Measurements from ENCODE around the gene B3GNT5.

Gene B3GNT5

DNA sequence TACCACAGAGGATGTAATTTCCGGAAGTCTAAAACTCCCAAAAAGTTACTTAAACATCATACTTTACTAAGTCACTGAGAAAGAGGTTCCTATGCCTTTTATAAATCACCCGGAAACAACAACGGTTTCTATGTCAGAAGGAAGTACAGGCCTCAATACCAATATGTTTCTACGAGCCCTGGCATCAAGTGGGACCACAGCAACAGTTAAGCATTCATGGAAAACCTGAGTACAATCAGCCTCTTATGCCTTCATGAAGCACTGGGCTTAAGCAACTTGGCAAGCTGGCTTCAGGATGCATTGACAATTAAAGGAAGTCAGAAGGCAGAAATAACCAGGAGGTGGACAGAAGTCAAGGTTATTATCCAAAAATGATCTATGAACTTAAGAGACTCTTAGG, 19.1 kb upstream of the B3GNT5 start:
- no peak for DNase-seq

DNA sequence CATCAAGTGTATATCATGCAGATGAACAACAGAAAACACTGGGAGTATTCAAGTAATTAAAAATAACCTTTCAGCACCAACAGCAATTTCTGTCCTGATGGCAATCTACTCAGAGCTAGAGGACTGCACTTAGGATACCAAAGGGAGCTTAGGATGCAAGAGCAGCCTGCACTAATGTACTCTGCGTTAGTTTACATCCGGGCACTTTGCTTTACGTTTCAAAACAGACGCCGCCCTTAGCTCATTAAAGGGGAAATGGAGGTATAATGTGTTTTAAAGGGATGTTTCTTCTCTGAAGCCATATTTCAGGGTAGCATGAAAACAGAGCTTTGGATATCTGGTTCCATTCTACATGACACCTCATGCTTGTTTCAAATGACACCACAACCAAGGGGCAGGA, 14.0 kb upstream of the B3GNT5 start:
- DNase-seq = no peak

DNA sequence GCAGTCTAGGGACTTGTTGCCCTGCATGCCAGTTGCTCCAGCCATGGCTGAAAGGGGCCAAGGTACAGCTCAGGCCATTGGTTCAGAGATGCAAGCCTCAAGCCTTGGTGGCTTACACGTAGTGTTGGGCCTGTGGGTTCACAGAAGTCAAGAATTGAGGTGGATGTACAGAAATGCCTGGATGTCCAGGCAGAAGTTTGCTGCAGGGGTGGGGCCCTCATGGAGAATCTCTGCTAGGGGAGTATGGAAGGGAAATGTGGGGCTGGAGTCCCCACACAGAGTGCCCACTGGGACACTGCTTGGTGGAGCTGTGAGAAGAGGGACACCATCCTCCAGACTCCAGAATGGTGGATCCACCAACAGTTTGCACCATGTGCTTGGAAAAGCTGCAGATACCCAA, 10.6 kb upstream of the B3GNT5 start:
- DNase-seq = no peak

DNA sequence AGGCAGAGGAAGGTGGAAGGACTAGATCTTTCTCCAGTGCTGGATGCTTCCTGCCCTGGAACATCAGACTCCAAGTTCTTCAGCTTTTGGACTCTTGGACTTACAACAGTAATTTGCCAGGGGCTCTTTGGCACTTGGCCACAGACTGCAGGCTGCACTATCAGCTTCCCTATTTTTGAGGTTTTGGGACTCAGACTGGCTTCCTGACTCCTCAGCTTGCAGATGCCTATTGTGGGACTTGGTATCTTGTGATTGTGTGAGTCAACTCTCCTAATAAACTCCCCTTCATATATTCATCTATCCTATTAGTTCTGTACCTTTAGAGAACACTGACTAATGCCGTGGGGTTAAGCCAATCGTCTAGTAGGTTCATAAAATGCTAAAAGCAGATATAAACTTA, 8.8 kb upstream of the B3GNT5 start:
- DNase-seq = no peak

DNA sequence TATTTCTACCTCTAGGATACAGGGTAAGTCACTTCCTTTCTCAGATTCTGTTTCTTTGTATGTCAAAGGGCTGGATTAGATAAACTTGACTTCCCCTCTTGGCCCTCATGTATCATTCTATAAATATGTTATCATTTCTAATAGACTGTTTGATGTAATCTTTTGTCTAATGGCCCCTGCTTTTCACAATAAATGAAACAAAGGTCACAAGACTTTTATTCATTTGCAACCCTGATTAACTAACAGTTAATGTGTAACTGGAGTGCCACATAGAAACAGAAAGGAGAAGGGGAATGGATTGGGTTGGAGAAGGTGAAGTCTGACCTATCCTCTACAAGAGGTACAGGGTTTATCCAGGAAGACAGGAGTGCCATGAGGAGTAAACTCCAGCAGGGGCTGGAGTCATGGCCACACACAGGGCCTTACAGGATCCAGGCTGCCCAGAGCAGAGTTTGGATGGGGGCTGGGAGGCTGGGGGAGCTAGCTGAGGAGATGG, 8.0 kb upstream of the B3GNT5 start:
- DNase-seq = no peak

DNA sequence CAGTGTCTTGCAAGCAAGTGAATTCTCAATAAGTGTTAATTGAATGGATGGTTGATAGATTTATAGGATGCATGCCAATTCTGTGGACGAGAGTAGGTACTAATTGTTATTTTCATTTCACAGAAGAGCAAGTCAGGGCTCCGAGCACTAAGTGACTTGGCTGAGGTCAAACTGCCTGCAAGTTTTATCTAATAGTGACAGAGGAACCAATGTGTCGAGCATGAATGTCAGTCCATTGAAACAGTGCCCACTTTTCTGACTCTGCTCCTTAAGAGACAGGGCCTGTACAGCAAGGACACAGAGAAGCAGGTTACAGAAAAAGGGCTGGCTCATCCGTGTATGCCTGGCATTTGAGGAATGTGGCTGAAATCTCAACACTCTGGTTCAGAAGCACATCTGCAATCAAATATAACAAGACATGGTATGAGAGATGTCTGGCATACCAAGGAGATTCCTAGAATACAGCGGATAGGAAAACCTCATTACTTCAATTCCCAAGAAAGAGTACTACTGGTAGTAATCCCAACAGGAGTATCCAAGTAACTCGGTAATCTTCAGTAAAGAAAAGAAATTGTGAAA, 6.0 kb upstream of the B3GNT5 start:
- DNase-seq = no peak

DNA sequence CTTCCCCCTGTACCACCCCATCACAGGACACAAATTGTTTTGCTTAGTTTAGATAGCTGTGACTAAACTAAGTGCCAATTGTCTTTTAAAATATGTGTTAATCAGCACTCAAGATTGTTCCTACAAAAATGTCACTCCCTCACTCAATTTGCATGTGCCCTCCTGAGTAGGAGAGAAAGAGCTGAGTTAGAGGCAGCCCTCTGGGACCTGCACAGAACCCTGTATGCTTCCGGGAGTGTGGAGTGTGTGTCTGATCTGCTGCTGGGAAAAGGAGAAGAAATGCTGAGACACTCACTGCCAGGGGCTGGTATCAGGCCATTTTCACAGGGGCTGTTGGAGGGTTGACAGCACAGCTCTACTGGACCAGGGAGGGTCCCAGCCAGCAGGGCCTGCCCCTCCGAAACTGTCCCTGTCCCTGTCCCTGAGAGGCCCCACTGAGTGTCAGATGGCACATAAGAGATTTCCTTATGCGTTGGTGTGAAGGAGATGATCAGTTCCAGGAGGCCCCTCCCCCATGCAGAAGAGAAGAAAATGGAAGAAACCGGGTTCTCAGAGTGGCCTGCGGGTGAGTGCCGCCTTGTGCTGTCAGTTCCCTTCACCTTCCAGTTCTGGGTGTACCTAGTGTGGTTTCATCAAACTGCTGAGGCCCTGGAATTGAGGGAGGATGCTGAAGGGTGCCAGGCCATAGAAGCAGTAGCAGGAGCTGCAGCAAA, 3.9 kb upstream of the B3GNT5 start:
- DNase-seq = no peak

DNA sequence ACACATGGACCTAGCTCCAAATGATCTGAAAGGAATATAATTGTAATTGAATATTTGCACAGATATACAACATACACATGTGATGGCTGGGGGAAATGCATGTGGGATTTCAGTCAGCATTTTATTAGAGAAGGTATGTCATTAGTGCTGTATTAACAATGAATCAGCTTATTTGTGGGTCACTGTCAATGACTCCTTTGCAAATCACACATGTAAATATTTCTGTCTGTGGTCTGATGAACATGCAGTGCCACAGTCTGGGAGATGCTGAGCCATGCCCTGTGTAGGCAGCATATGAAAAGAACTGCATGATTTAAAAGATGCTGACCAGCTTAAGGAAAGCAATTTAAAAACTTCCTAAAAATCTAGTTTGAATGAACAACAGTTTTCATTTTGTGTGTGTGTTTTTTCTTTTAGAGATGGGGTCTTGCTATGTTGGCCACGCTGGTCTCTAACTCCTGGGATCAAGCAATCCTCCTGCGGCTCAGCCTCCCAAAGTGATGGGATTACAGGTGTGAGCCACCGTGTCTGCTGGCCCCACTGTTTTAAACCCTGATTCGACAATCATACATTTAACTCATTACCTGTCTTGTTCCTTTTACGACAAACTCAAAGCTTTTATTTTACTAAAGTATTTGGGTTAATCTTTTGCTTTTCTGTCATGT, 803 bp upstream of the B3GNT5 start:
- DNase-seq = no peak

DNA sequence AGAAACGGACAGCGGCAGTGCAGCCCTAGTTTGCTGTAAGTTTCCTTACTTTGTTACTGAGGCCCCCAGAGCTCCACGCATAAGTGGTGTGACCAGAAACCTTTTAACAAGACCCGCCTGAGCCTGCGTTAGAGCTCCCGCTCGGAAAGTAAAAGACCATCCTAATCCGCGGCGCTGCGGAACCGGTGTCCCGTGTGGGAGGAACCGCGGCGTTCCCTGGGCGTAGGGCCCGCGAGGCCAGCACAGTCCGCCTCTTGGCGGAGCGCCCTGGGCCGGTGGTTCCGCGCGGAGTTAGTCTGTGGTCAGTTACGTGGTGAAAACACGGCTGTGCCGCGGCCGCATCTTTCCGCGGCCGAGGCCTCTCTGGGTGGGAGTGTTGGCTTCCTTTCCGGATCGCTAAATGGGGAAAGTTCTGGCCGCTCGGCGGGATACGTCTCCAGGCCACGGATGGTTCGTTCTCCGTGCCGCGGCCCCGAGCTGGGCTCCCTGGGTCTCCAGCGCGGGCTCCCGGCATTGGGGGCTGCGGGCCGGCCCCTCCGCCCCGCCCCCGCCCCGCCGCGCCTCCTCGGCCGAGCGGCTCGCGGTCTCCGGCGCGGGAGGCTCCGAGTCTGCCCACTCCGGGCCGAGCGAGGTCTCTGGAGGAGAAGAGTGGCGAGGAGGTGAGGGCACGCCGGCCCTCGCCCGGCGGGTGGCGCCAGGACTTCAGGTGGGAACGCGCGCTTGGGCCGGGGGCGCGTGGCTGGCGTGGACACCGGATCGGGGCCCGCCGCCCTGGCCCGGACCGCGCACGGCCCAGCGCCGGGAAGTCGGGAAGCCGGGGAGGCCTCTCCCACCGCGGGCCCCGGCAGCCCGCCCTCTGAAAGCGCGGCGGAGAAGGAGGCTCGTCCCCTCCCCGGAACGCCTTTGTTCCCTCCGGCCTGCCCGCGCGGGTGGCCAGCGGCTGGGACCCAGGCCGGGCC, 754 bp downstream of the B3GNT5 start:
- DNase-seq = peak; percentile 25

DNA sequence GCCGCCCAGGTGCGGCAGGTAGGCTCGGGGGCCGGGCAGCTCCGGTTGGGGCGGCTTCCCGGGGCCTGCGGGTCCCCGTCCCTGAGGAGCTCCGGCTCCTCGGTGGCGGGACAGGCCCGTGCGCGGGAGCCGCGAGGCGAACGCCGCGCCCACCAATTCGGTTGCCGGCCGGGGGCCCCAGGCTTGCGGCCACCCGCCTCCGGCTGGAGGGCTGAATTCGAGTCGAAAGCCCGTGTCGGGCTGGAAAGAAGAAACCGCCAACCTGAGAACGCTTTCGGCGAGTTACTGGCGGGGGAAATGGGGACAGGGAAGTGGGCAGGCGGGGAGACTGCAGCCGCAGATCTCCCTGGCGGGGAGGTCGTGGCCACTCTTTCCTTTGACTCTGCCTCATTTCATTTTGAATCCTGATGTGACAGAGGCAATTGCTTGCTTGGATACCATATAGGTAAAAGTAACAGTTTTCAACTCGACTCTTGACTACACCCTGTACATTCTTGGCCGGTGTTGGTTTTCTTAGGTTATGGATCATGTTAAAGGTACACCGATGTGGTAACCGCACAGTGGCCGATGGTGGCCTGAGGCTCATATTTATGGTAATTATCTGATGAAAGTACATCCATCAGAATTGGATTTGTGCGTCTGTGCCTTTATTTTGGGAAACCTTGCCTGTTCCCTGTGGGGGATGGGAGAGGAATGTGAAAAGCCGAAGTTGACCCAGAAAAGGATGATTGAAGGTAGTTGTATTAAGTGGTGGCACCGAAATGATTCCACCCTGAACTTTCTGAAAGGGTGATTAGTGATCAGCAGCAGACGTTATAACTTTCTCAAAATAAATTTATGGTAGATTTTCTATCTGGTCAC, 1.7 kb downstream of the B3GNT5 start:
- peak; percentile 9 for DNase-seq

DNA sequence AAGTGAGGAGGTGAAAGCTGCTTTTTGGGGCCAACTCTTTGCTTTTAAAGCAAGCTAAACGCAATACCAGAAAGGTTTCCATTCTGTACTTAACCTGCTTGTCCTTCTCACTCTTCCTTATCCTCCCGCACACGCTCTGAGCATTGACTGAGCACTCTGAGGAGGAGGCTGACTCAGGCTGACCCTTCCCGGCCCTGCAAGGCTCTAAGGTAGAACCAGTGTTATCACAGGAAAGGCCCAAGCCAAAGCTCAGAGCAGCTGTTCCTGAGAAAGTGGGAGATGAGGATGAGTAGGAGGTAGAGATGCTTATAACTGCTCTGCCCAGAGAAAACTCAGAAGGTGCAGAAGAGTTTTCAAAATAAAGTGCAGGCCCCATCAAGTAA, 2.3 kb downstream of the B3GNT5 start:
- no peak for DNase-seq

DNA sequence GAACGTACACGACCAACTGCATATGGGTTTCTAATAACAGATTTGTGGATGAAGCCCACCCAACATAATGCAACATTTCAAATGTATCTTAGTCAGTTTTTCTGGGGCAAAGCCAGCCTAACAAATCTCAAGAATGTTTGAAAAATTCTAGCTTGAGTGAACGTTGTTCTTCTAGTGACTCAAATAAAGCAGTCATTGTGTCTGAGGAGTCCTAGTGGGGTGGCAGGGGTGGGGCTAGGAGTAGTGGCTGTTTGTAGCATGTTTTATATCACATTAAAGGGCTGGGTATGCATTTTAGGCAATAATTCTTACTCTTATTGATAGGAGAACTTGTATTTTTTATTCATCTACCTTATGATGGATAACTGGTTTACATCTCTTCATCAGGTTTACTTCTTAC, 6.0 kb downstream of the B3GNT5 start:
- DNase-seq = no peak

DNA sequence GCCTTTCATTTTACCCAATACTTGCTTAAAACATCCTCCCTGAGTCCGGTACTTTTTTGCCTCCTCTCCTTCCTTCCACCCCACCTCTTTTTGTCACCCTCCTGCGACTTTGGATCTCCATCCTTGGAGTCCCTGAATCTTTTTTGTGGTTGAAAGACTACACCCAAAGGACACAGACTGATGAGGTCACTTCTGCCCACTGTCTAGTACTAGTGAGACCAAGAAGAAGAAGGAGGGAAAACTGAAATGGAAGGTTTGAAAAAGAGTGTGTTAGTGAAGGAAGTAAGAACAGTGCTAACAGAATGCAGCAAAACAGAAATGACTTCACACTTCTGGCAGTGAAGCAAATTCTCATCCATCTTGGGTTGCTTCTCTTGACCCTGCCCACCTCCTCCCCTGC, 6.6 kb downstream of the B3GNT5 start:
- DNase-seq = no peak

DNA sequence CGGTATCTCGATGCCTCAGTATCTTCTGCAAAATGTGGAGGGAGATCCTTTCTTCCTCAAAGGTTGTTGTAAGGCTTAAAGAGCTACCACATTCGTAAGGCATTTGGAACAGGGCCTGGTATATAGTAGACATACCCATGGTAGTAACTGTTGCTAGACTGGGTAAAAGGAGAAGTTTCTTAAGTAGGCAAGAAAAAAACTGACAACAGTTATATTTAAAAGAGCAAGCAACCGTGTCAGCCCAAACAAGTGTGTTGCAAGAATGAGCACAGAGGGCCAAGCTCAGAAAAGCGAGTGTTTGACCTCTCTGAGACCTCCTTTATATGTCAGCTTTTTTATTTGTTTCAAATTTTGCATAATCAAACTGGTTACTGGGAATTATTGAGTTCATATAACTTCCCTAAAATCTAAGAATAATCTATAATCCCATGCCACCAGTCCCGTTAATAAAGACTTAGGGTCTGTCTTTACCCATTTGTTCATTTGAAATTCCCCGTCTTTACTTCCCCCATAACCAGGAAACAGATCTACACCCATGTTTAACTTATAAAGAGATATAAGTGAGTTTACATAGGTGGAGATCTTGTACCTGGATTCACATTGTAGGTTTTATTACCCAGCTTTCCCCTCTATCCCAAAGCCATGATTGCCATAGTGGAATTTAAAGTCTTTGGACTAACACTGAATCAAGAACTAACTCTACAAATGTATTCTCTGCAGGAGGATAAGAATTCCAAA, 7.3 kb downstream of the B3GNT5 start:
- no peak for DNase-seq

DNA sequence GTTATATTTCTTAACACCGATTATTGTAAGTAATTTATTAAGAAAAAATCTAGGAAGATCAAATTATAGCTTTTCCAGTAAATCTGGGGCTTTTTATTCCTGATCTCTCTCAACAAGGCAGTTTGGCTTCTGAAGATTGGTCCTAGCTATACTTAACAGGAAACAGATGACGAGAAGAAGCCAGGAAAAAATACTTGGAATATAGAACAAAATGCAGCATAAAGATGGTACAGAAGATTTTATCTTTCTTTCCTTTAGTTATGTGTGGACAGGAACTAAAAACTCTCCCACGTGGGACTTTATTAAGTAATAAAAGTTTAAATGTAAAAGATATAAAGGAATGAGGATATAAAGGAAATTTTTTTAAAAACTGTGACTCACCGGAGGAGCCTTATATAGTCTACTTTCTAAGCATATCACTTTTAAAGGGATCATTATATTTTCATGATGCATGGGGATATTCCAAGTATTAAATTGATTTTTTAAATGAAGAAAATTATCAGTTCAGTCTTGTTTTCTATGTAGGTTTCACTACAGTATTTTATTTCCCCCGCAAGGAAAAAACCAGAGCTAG, 8.2 kb downstream of the B3GNT5 start:
- no peak for DNase-seq

DNA sequence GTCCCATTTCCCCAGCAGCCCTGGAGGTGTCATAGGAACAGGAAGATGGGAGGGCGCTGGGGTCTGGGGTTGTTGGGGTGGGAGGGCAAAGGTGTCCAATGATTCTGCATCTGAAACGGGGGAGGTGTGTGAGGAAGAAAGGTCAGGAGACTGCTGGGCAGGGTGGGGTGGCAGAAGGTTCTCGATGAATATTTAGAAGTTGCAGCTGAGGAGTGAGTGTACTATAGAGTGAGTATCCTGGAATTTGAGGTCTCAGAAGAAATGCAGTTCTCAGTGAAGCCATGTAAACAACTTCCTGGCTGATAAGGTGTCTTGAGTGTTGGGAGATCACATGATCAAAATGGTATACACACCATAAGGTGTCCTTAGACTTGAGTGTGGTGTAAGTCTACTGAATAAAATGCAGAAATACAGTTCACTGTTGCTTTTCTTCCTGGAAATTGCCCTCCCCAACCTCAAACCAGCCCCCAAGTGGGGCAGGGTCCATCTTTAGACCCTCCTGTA, 9.9 kb downstream of the B3GNT5 start:
- DNase-seq = no peak

DNA sequence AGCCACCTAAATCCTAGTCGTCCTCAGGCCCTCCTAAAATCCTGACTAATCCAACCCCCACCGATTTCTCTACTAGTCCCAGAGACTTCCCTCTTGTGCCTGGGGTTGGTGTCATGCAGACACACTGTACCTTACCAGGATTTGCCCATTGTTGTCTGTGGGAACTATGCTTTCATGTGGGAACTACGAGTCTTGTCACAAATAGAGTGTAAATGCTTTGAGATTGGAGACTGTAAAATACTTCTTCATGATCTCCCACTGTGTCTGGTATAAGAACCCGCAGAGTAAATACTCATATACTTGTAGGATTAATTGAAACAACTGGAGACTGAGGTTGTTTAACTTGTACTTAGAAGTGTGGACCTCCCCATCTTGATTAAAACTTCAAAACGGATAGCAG, 11.2 kb downstream of the B3GNT5 start:
- no peak for DNase-seq

DNA sequence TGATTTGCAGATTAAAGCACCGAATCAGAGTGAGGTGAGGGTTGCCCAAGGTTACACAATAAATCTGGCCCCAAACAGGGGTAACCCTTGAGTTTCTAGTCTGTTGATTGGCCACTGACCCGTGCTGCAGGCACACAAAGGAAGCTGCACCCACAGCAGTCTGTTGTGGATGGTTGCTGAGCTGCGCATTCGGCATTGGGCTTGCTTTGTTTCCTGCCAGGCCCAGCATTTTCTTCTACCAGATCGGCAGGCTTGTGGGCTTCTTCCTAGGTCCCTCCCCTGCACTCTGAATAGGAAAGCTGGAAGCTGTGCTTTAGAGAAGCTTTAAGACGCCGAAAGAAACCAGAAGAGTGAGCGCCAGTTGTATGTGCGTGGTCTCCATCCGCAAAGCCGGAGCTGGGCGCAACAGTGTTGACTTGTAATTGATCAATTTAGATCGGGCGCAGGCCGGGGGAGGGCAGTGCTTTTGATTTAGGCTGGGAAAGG, 12.1 kb downstream of the B3GNT5 start:
- peak; percentile 12 for DNase-seq

DNA sequence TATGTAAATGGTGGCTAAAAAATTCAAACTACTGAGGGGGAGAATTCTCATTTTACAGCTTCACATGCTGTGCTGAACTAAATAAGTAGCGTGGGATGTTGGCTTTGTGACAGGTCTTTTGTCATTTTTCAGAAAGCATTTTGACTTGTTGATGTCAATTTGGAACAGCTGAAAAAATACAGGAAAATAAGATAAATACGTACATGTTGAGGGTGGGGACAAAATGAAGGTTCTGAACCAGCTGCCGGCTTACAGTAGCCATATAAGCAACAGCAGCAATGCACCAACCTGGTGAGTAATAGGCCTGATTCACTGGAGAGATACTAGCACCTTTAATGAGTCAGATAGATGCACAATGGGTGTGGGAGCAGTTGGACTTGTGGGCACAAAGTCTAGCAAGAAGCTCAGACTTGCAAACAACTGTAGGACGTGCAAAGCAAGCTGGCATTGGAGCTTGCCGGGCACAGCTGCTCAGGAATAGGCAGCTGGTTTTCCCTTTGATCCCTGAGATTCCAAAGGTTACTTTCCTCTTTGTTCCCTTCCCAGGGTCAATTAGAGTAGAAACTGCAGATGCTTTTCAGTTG, 12.9 kb downstream of the B3GNT5 start:
- DNase-seq = peak; percentile 80

DNA sequence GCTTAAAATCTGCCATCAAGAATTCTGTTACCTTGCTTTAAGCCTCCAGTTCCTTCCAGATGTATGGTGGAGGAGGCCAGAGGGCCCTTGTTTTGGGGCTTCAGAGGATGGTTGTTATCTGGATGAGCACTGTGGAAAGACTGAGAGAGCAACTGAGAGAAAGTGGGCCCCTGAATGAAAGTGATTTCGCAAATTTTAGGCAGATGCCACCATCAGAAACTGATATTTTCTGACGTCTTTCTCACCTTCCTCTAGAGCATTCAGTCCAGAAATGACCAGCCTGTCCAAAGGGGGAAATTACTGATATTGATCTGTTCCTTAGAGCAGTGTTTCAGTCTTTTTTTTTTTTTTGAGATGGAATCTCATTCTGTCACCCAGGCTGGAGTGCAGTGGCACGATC, 13.4 kb downstream of the B3GNT5 start:
- DNase-seq = peak; percentile 61
